GM19351 (cell line): ENCODE data around the gene TAOK1.
"Not testable (repeated sequence)": the region's sequence is repeated elsewhere in the genome, so short reads cannot be mapped to it uniquely, and the experiment has no call there.

Experiments used
- ATAC-seq: cut with Tn5 transposase; IDR thresholded peaks from one replicate; pipeline ENCODE4 v1.9.1; 2021; ENCODE audit warnings: mild to moderate bottlenecking, moderate library complexity; ENCODE audit not compliant: unreplicated experiment

TAOK1 gene

GRCh38 chr17:29533976-29534375 lies 143.8 kb downstream of the TAOK1 start:
- ATAC-seq = no peak

- no peak for ATAC-seq
Measured at GRCh38 chr17:29544066-29544465, 153.9 kb downstream of the TAOK1 start.

- no peak for ATAC-seq
Measured at GRCh38 chr17:29546085-29546484, 155.9 kb downstream of the TAOK1 start.

GRCh38 chr17:29546830-29547229 lies 156.7 kb downstream of the TAOK1 start:
- ATAC-seq = no peak

GRCh38 chr17:29549177-29549923 lies 159.2 kb downstream of the TAOK1 start:
- no peak for ATAC-seq

- no peak for ATAC-seq
Measured at GRCh38 chr17:29555840-29556239, 165.7 kb downstream of the TAOK1 start.

- no peak for ATAC-seq
Measured at GRCh38 chr17:29557085-29557738, 167.0 kb downstream of the TAOK1 start.

GRCh38 chr17:29557739-29558116 lies 167.6 kb downstream of the TAOK1 start:
- ATAC-seq = no peak

- ATAC-seq = not testable (repeated sequence)
Measured at GRCh38 chr17:29558139-29558538, 168.0 kb downstream of the TAOK1 start.

- no peak for ATAC-seq
Measured at GRCh38 chr17:29559640-29560039, 169.5 kb downstream of the TAOK1 start.

- no peak for ATAC-seq
Measured at GRCh38 chr17:29560316-29560715, 170.2 kb downstream of the TAOK1 start.

GRCh38 chr17:29561554-29562517 lies 171.7 kb downstream of the TAOK1 start:
- ATAC-seq = no peak

- ATAC-seq = no peak
Measured at GRCh38 chr17:29562615-29563014, 172.5 kb downstream of the TAOK1 start.

- ATAC-seq = no peak
Measured at GRCh38 chr17:29563816-29564215, 173.7 kb downstream of the TAOK1 start.

GRCh38 chr17:29565643-29566472 lies 175.7 kb downstream of the TAOK1 start:
- ATAC-seq = no peak

- no peak for ATAC-seq
Measured at GRCh38 chr17:29566473-29567303, 176.5 kb downstream of the TAOK1 start, which contains the start of gene ABHD15. Gene ABHD15, minus strand, starts transcription at chr17:29567037. Its CDS starts 71 bp downstream, at chr17:29566966.

- ATAC-seq = no peak
Measured at GRCh38 chr17:29567304-29567553, 177.1 kb downstream of the TAOK1 start.

- ATAC-seq = peak; percentile 40
Measured at GRCh38 chr17:29567554-29568330, 177.6 kb downstream of the TAOK1 start.
